Lower lobe of right lung (tissue), 2 donors: ENCODE measurements around the gene CELF4. TPM values are rescaled to one million over a fixed set of nuclear protein-coding genes. Genes with fewer than 3 reads are reported as not detected.
A peak's percentile ranks its signal among the peaks of the same experiment; 100 is the strongest.

Experiments
- ATAC-seq, 2 donors: fragments of 200-7000 bp; cut with Tn5 transposase; one replicate each; pipeline ENCODE4 v1.9.1; 2020 to 2022; ENCODE audit warnings: mild to moderate bottlenecking in 2 of 2, moderate library complexity in 2 of 2
- DNase-seq: peaks from one replicate; pipeline ENCODE4 v3.0.0-alpha.2; 2020
- H3K27ac ChIP-seq: fragments of 200-600 bp; one replicate; pipeline ENCODE4 v1.8.0; 2022
- H3K27me3 ChIP-seq: fragments of 200-600 bp; one replicate; pipeline ENCODE4 v1.8.0; 2022; ENCODE audit warnings: low read depth
- H3K36me3 ChIP-seq: fragments of 200-600 bp; one replicate; pipeline ENCODE4 v1.8.0; 2022; ENCODE audit warnings: mild to moderate bottlenecking
- H3K4me1 ChIP-seq: fragments of 200-600 bp; one replicate; pipeline ENCODE4 v1.8.0; 2022
- H3K4me3 ChIP-seq: fragments of 200-600 bp; one replicate; pipeline ENCODE4 v1.8.0; 2022; ENCODE audit warnings: mild to moderate bottlenecking
- H3K9me3 ChIP-seq: fragments of 200-600 bp; one replicate; pipeline ENCODE4 v1.8.0; 2022
- CTCF ChIP-seq: fragments of 200-600 bp; IDR thresholded peaks from one replicate; pipeline ENCODE4 v1.8.0; 2022; ENCODE audit warnings: antibody characterized with exemption, mild to moderate bottlenecking
- intact Hi-C: fragments of 100-400 bp; cut with DNase I; formaldehyde crosslinking; loops from one replicate; pipeline ENCODE4 v1.11.0; 2022
- total RNA-seq: library from RNA; stranded (reverse); fragmentation: NEBNext Ultra II Directional; extraction: Animal tissue kit (Norgen Biotek cat#: 25700); gene quantifications from one replicate; pipeline ENCODE4 v1.2.1, GENCODE V29; 2021
- donor health status: DM: no; HTN: yes; CAD: no; lungs with severe emphysema.

Gene CELF4
- total RNA-seq, 1 donor from 2014 or later = 0.38 TPM

GRCh38 chr18:37385846-37386778, 179.5 kb downstream of the CELF4 start:
- no peaks in the 10 kb centered on the region for H3K27me3 ChIP-seq
- H3K27ac ChIP-seq = no peak overlapping the region
- no peak overlapping the region for H3K4me3 ChIP-seq
- DNase-seq = no peak
- peak; percentile 69 for TF ChIP-seq CTCF
- intact Hi-C loops = no loop called here
- ATAC-seq = no peak
- no peaks in the 10 kb centered on the region for H3K4me1 ChIP-seq
- no peaks in the 10 kb centered on the region for H3K36me3 ChIP-seq
- H3K9me3 ChIP-seq = peaks cover 4% of the 10 kb centered on the region

- H3K27me3 ChIP-seq = no peaks in the 10 kb centered on the region
- DNase-seq = no peak
- no peak overlapping the region for H3K27ac ChIP-seq
- H3K4me3 ChIP-seq = no peak overlapping the region
- TF ChIP-seq CTCF = no peak
- H3K9me3 ChIP-seq = no peaks in the 10 kb centered on the region
- no peaks in the 10 kb centered on the region for H3K36me3 ChIP-seq
- no peak for ATAC-seq
- intact Hi-C loops = no loop called here
- no peaks in the 10 kb centered on the region for H3K4me1 ChIP-seq
These were observed 181.6 kb downstream of the CELF4 start for GRCh38 chr18:37383846-37384595.

GRCh38 chr18:37383036-37383785, 182.4 kb downstream of the CELF4 start:
- Histone ChIP-seq H3K36me3 (no peaks in the 10 kb centered on the region), H3K4me3 (no peak overlapping the region), H3K4me1 (no peaks in the 10 kb centered on the region), H3K9me3 (no peaks in the 10 kb centered on the region), H3K27ac (no peak overlapping the region), H3K27me3 (peaks cover 5% of the 10 kb centered on the region)
- no peak for TF ChIP-seq CTCF
- intact Hi-C loops = no loop called here
- ATAC-seq = no peak
- no peak for DNase-seq

GRCh38 chr18:37381554-37381953, 184.0 kb downstream of the CELF4 start:
- DNase-seq = no peak
- TF ChIP-seq CTCF = no peak
- intact Hi-C loops = no loop called here
- Histone ChIP-seq H3K4me1 (no peaks in the 10 kb centered on the region), H3K27ac (no peak overlapping the region), H3K27me3 (peaks cover 5% of the 10 kb centered on the region), H3K36me3 (no peaks in the 10 kb centered on the region), H3K9me3 (no peaks in the 10 kb centered on the region), H3K4me3 (no peak overlapping the region)
- ATAC-seq = no peak

GRCh38 chr18:37380546-37381110, 185.0 kb downstream of the CELF4 start:
- DNase-seq (no peak), ATAC-seq (no peak)
- Histone ChIP-seq H3K4me1 (no peaks in the 10 kb centered on the region), H3K4me3 (no peak overlapping the region), H3K9me3 (no peaks in the 10 kb centered on the region), H3K27ac (no peak overlapping the region), H3K36me3 (no peaks in the 10 kb centered on the region), H3K27me3 (peaks cover 5% of the 10 kb centered on the region)
- intact Hi-C loops = no loop called here
- no peak for TF ChIP-seq CTCF
